Adipocyte (in vitro differentiated cells): ENCODE results near the gene HS6ST2.
A peak's percentile ranks its signal among the peaks of the same experiment; 100 is the strongest.

Source experiments
- DNase-seq: peaks from one replicate; pipeline ENCODE4 v3.0.0-alpha.2; 2015; ENCODE audit warnings: low read depth
- H3K27me3 ChIP-seq: replicated peaks from 2 replicates; pipeline ENCODE4 v1.7.0; 2013; ENCODE audit warnings: mild to moderate bottlenecking, low read length, moderate library complexity; ENCODE audit not compliant: control insufficient read depth, insufficient read depth
- H3K36me3 ChIP-seq: 2 replicates; pipeline ENCODE4 v1.7.0; 2013; ENCODE audit warnings: low read length, mild to moderate bottlenecking, moderate library complexity; ENCODE audit not compliant: control insufficient read depth, insufficient read depth, severe bottlenecking
- H3K4me1 ChIP-seq: 2 replicates; pipeline ENCODE4 v1.7.0; 2013; ENCODE audit warnings: mild to moderate bottlenecking, low read length, moderate library complexity; ENCODE audit not compliant: control insufficient read depth, insufficient read depth
- H3K4me3 ChIP-seq: 2 replicates; pipeline ENCODE4 v1.7.0; 2013; ENCODE audit warnings: mild to moderate bottlenecking, low read length, moderate library complexity
- H3K9ac ChIP-seq: 2 replicates; pipeline ENCODE4 v1.7.0; 2013; ENCODE audit warnings: mild to moderate bottlenecking, low read length, moderate library complexity
- H3K9me3 ChIP-seq: 2 replicates; pipeline ENCODE4 v1.7.0; 2013; ENCODE audit warnings: mild to moderate bottlenecking, low read length, moderate library complexity; ENCODE audit not compliant: control insufficient read depth

Gene HS6ST2

DNA sequence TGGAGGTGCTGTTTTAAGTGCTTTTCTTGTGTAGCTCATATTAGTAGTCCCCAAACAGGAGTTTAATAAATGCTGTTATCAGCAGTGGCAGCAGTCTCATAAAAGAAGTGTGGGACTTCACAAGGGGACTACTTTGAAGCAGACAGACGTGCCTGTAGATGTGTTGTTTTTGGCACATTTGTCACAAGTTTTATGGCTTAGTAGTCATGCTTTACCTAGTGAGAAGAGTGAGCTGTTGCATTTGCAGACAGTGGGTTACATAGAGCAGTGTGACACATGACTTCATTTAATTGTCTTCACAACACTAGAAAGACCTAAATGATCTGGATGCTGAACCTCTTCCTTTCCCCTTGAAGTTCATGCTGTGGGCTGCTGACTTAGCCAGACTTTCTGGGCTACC, 320.1 kb downstream of the HS6ST2 start:
- no peaks in the 10 kb centered on the region for H3K9me3 ChIP-seq
- H3K27me3 ChIP-seq = peaks cover 53% of the 10 kb centered on the region
- no peak overlapping the region for H3K9ac ChIP-seq
- DNase-seq = no peak
- no peak overlapping the region for H3K4me3 ChIP-seq
- no peaks in the 10 kb centered on the region for H3K36me3 ChIP-seq
- no peaks in the 10 kb centered on the region for H3K4me1 ChIP-seq

DNA sequence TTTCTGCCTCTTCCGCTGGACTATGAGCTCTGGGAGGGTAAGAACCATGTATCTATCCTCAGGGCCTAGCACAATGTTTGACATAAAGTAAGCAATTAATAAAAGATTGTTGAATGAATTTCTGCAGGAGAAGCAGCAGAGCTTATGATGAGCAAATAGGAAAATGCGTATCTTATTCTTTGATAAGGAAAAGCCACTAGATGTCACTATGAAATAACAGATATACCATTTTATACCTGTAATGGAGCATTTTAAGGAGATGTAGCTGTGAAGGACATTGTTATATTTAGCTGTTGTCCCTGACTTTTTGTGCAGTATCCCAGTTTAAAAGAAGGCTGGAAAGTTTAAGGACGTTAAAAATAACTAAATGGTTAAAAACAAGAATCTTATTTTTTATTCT, 322.3 kb downstream of the HS6ST2 start:
- Histone ChIP-seq H3K36me3 (no peaks in the 10 kb centered on the region), H3K9ac (no peak overlapping the region), H3K4me1 (no peaks in the 10 kb centered on the region), H3K4me3 (no peak overlapping the region), H3K27me3 (peaks cover 56% of the 10 kb centered on the region), H3K9me3 (no peaks in the 10 kb centered on the region)
- peak; percentile 36 for DNase-seq

DNA sequence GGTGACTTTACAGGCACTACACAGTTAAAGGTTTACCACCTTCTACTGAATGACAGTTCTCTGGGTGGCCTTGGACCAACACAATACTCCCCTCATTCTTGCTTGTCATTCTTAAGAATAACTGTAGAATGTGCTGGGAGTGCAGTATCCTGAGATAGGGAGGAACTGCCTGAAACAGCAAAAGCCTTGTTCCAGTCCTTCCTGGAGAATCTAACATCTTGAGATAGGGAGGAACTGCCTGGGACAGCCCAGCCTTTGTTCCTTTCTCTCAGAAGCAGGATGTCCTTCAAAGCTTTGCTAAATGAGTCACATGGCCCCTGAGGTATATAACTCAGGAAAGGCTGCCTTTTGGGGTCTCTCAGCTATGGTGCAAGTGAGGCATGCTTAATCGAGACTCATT, 323.9 kb downstream of the HS6ST2 start:
- DNase-seq = no peak

DNA sequence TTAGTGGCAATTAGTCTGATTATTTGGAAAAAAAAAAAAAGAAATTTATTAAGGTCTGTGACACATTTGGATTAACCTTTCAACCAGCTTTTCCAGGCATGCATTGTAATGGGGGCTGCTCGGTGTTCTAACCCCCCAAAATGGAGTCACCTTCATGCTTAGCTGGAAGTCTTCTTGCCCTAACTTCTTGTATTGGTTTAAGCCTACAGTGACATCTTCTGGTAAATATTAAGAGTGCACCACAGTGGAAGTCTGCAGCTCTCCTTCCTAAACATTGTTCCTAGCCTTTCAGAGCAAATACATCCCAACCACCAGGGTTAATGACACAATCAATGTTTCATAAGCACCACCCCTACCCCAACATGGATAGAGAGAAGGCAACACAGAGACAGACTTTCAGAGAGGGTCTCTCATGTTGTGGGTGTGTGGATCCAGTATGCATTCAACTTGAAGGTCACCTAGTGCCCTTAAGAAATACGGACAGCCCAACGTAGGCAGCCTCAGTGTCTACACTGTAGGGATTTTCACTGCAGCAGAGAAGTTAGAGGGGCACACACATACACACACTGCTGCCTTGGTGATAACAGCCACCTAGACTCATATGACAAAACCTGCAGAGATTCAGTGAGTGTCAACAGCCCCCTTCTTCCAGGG, 326.7 kb downstream of the HS6ST2 start:
- H3K4me3 ChIP-seq = no peak overlapping the region
- DNase-seq = peak; percentile 65
- H3K27me3 ChIP-seq = peaks cover 64% of the 10 kb centered on the region

More for the DNA sequence above, 323.9 kb downstream of the HS6ST2 start:
- Histone ChIP-seq H3K9ac (no peak overlapping the region), H3K27me3 (peaks cover 61% of the 10 kb centered on the region), H3K9me3 (no peaks in the 10 kb centered on the region), H3K4me3 (no peak overlapping the region), H3K4me1 (no peaks in the 10 kb centered on the region), H3K36me3 (no peaks in the 10 kb centered on the region)

DNA sequence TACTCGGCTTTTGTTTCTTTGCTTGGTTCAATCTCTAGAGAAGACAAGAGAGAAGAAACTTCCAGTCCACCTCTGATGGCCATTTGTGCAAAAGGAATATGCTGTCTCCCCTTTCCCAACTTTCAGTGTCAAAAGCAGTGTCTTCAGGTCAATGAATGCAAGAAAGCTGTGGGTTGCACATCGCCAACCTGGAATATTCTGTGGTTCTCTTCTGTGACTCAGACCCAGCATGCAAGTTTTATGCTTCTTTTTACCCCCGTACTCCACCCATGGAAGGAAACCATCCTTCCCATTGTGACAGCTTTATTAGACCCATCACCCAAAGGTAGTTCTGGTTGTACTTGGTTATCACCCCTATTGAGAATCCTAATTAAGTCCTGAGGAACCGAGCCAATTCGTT, 334.0 kb downstream of the HS6ST2 start:
- Histone ChIP-seq H3K4me3 (no peak overlapping the region), H3K27me3 (peaks cover 34% of the 10 kb centered on the region), H3K9ac (no peak overlapping the region), H3K4me1 (peaks cover 3% of the 10 kb centered on the region), H3K36me3 (no peaks in the 10 kb centered on the region), H3K9me3 (no peaks in the 10 kb centered on the region)
- DNase-seq = no peak

More for the DNA sequence above, 326.7 kb downstream of the HS6ST2 start:
- Histone ChIP-seq H3K9me3 (no peaks in the 10 kb centered on the region), H3K36me3 (no peaks in the 10 kb centered on the region), H3K4me1 (no peaks in the 10 kb centered on the region), H3K9ac (no peak overlapping the region)

DNA sequence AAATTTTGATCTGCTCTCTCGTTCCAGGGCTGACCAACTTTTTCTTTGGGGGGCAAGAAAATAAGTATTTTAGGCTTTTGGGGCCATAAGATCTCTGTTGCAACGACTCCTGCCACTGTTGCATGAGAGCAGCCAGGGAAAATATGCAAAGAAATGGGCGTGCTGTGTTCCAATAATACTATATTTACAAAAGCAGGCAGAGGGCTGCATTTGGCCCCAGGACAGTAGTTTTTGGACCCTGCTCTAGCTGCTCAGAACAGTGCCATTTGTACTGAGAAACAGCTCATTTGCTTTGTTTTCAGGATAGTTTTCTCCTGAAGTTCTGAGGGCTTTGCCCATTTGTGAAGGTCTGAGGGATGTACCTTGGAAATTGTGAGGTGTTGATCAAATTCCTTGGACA, 334.5 kb downstream of the HS6ST2 start:
- DNase-seq = no peak
- Histone ChIP-seq H3K9me3 (no peaks in the 10 kb centered on the region), H3K9ac (no peak overlapping the region)

DNA sequence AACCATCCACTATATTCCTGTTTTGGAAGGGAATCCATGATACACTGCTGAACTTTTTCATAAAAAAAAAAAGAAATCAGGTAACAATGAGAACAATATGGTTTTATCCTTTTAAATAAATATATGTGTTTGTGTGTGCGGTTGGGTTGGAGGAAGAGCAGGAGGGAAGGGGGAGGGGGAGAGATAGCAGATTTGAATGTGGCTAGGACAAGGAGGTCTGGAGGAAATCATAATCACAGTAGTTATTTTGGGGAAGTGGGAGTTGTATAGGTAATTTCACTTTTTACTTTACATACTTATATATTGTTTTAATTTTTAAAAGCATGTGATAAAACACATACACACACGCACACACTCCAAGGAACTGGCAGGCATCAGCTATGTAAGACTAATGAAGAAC, 335.1 kb downstream of the HS6ST2 start:
- Histone ChIP-seq H3K9ac (no peak overlapping the region), H3K4me3 (no peak overlapping the region), H3K9me3 (no peaks in the 10 kb centered on the region), H3K4me1 (peaks cover 3% of the 10 kb centered on the region), H3K36me3 (no peaks in the 10 kb centered on the region), H3K27me3 (peaks cover 32% of the 10 kb centered on the region)
- DNase-seq = no peak

More for the DNA sequence above, 334.5 kb downstream of the HS6ST2 start:
- H3K27me3 ChIP-seq = peaks cover 32% of the 10 kb centered on the region
- no peak overlapping the region for H3K4me3 ChIP-seq
- no peaks in the 10 kb centered on the region for H3K36me3 ChIP-seq
- H3K4me1 ChIP-seq = peaks cover 3% of the 10 kb centered on the region

DNA sequence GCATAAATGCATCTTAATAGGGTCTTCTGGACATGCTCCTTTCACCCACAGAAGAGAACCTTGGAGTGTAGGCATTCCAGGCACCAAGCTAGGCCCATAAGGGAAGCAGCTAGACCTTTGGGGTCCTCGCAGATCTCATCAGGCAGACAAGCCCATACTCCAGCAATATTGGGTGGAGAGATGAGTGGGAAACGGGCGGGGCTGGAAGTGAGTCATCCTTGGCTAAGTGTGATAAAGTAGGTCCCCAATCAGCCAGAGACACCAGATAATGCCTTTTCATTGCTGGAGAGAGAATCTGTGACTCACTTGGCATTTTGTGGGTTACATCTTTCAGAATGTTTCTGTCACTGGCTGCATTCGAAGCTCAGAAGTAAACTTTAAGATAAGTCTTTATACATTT, 336.3 kb downstream of the HS6ST2 start:
- Histone ChIP-seq H3K27me3 (peaks cover 30% of the 10 kb centered on the region), H3K9ac (no peak overlapping the region), H3K36me3 (no peaks in the 10 kb centered on the region), H3K4me3 (no peak overlapping the region), H3K9me3 (no peaks in the 10 kb centered on the region), H3K4me1 (peaks cover 3% of the 10 kb centered on the region)
- DNase-seq = peak; percentile 25

DNA sequence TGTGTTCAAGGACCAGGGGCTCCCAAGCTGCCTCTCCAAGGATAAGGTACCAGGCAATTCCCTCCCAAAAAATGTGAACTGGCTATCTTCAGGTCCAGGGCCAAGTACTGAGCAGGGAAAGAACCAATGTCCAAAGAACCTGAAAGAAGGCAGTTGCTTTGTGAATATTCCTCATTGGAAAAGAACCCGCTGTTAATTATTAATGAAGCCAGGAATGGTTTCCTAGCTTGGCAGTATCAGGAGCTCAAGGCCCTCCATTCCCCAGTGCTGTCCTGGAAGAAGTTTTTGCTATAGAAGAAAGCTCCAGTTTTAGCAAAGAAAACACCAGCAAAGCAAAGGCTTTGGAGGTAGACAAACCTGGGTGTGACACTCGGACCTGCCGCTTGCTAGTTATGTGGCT, 339.6 kb downstream of the HS6ST2 start:
- no peak overlapping the region for H3K4me3 ChIP-seq
- no peaks in the 10 kb centered on the region for H3K4me1 ChIP-seq
- no peak for DNase-seq
- H3K9me3 ChIP-seq = no peaks in the 10 kb centered on the region
- H3K36me3 ChIP-seq = no peaks in the 10 kb centered on the region
- peaks cover 15% of the 10 kb centered on the region for H3K27me3 ChIP-seq
- H3K9ac ChIP-seq = no peak overlapping the region

DNA sequence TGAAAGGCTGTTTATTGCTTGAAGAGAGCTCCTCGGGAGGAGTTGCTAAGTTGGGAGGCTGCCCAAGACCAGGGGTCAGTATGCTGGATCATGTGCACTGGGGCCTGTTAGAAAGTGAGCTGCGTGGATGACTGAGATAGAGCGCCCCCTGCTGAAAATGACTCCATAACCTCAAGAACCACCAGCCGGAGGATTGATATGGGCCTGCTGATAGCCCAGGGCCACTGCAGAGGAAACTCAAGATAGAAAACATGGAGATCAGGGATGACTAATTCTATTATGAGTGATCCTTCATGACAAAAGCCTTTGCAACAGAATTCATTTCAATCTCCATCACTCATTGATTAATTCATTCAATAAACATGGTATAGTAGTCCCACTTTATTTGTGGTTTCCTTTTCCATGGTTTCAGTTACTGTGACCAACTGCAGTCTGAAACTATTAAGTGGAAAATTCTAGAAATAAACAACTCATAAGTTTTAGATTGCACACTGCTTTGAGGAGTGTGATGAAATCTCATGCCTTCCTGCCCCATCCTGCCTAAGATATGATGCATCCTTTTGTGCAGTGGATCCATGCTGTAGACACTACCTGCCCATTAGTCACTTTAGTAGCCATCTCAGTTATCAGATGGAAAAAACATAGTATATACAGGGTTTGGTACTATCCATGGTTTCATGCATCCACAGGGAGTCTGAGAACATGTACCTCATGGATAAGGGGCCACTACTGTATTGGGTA, 342.9 kb downstream of the HS6ST2 start:
- Histone ChIP-seq H3K36me3 (no peaks in the 10 kb centered on the region), H3K9ac (no peak overlapping the region), H3K4me3 (no peak overlapping the region), H3K9me3 (no peaks in the 10 kb centered on the region), H3K4me1 (no peaks in the 10 kb centered on the region), H3K27me3 (peaks cover 13% of the 10 kb centered on the region)
- DNase-seq = peak; percentile 47

DNA sequence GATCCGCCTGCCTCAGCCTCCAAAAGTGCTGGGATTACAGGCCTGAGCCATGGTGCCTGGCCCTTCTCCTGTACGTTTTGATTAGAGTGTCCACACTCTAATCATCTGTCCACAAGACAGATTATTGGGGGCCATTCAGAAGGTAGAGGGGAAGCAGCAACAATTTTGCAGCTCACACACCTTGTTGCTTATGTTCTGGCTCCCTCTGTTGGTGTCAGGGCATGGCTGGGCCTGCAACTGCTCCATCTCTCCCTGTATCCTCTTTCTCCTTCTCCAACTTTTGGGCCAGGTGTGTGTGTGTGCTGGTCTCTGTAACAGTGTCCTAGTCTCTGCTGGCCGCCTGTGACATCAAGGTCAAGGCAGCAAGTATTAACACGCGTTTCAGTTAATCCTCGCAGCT, 344.1 kb downstream of the HS6ST2 start:
- Histone ChIP-seq H3K9ac (no peak overlapping the region), H3K36me3 (no peaks in the 10 kb centered on the region), H3K4me3 (no peak overlapping the region), H3K27me3 (peaks cover 13% of the 10 kb centered on the region), H3K9me3 (no peaks in the 10 kb centered on the region), H3K4me1 (no peaks in the 10 kb centered on the region)
- peak; percentile 33 for DNase-seq
